Dermis microvascular lymphatic vessel endothelial cell (primary cell): ENCODE results near the gene VN1R4. TPM values are rescaled to one million over a fixed set of nuclear protein-coding genes. Genes with fewer than 3 reads are reported as not detected.
"Not testable (repeated sequence)": the region's sequence is repeated elsewhere in the genome, so short reads cannot be mapped to it uniquely, and the experiment has no call there.

ENCODE experiments used
- DNase-seq, 2 donors: peaks; one replicate each; pipeline versions ENCODE4 v3.0.0 to v3.0.0-alpha.2; 2010; ENCODE audit warnings: low read depth in 2 of 2
- total RNA-seq: library from RNA; depleted of rRNA; stranded (reverse); fragments of >200 nt; gene quantifications from 2 replicates; pipeline ENCODE4 v1.2.1, GENCODE V29; 2014

The VN1R4 gene
- not detected in 2 replicates for total RNA-seq

GRCh38 chr19:53267623-53268022 is at the start of gene VN1R4:
VN1R4 (minus strand) TSS chr19:53267723; CDS start chr19:53267665, 58 bp downstream.
- not testable (repeated sequence) for DNase-seq

GRCh38 chr19:53311897-53312296 is 44.4 kb upstream of the VN1R4 start:
- no peak for DNase-seq

GRCh38 chr19:53311044-53311443 is 43.5 kb upstream of the VN1R4 start:
- DNase-seq, result no peak

GRCh38 chr19:53308339-53308811 is 40.9 kb upstream of the VN1R4 start:
- DNase-seq, result peak in 1 of 2 donors; percentile 34

GRCh38 chr19:53301341-53301740 is 33.8 kb upstream of the VN1R4 start:
- DNase-seq, result not testable (repeated sequence)

- DNase-seq, result no peak
Observed at GRCh38 chr19:53294786-53295441, 27.4 kb upstream of the VN1R4 start.

GRCh38 chr19:53290758-53291549 is 23.4 kb upstream of the VN1R4 start:
- DNase-seq, result no peak

- no peak for DNase-seq
Observed at GRCh38 chr19:53285087-53285486, 17.6 kb upstream of the VN1R4 start.

GRCh38 chr19:53281947-53282346 is 14.4 kb upstream of the VN1R4 start:
- DNase-seq, result not testable (repeated sequence)

GRCh38 chr19:53275480-53275879 is 8.0 kb upstream of the VN1R4 start:
- no peak for DNase-seq

- DNase-seq, result no peak
Observed at GRCh38 chr19:53272044-53272443, 4.5 kb upstream of the VN1R4 start.

GRCh38 chr19:53269861-53270260 is 2.3 kb upstream of the VN1R4 start:
- not testable (repeated sequence) for DNase-seq

- DNase-seq, result not testable (repeated sequence)
Observed at GRCh38 chr19:53257715-53258342, 9.7 kb downstream of the VN1R4 start, which contains the start of gene VN1R2. VN1R2 (plus strand) TSS chr19:53258292; CDS start chr19:53258376, 84 bp downstream.

- peak; percentile 72 to 85 for DNase-seq
Observed at GRCh38 chr19:53254411-53255341, 12.8 kb downstream of the VN1R4 start, which contains the start of gene ZNF677. ZNF677 (minus strand) TSS chr19:53254873; CDS start chr19:53251550, 3,323 bp downstream.

GRCh38 chr19:53246498-53246897 is 21.0 kb downstream of the VN1R4 start:
- DNase-seq, result no peak

- DNase-seq, result no peak
Observed at GRCh38 chr19:53237114-53237777, 30.3 kb downstream of the VN1R4 start.

GRCh38 chr19:53224606-53225005 is 42.9 kb downstream of the VN1R4 start:
- no peak for DNase-seq

GRCh38 chr19:53222716-53223115 is 44.8 kb downstream of the VN1R4 start:
- not testable (repeated sequence) for DNase-seq
